Activated CD8-positive, alpha-beta memory T cell treated with anti-CD3 and anti-CD28 coated beads for 48 hours (primary cell): ENCODE results near the gene DYSF.

Experiments used
- DNase-seq, 3 experiments: peaks; one replicate each; pipeline ENCODE4 v3.0.0-alpha.2; 2020; ENCODE audit warnings: low read depth in 2 of 3, low spot score in 2 of 3

Gene DYSF

GRCh38 chr2:71455741-71456569 lies 2.6 kb downstream of the DYSF start:
- DNase-seq: no peak

- DNase-seq: no peak
Measured at GRCh38 chr2:71456617-71457016, 3.3 kb downstream of the DYSF start.

- no peak for DNase-seq
Measured at GRCh38 chr2:71457123-71457915, 4.0 kb downstream of the DYSF start.

- DNase-seq: no peak
Measured at GRCh38 chr2:71457923-71458322, 4.6 kb downstream of the DYSF start.

- DNase-seq: no peak
Measured at GRCh38 chr2:71458413-71459083, 5.2 kb downstream of the DYSF start.

GRCh38 chr2:71459084-71459431 lies 5.7 kb downstream of the DYSF start:
- DNase-seq: no peak

- DNase-seq: no peak
Measured at GRCh38 chr2:71460056-71460455, 6.7 kb downstream of the DYSF start.

- no peak for DNase-seq
Measured at GRCh38 chr2:71460595-71461303, 7.4 kb downstream of the DYSF start.

- no peak for DNase-seq
Measured at GRCh38 chr2:71461304-71461671, 7.9 kb downstream of the DYSF start.

GRCh38 chr2:71462056-71462605 lies 8.8 kb downstream of the DYSF start:
- no peak for DNase-seq

- no peak for DNase-seq
Measured at GRCh38 chr2:71462641-71463341, 9.4 kb downstream of the DYSF start.

- DNase-seq: no peak
Measured at GRCh38 chr2:71463342-71463654, 9.9 kb downstream of the DYSF start.

- no peak for DNase-seq
Measured at GRCh38 chr2:71464389-71464788, 11.0 kb downstream of the DYSF start.

- DNase-seq: no peak
Measured at GRCh38 chr2:71465356-71465755, 12.0 kb downstream of the DYSF start.

- no peak for DNase-seq
Measured at GRCh38 chr2:71465961-71466300, 12.6 kb downstream of the DYSF start.

GRCh38 chr2:71466301-71467179 lies 13.2 kb downstream of the DYSF start:
- DNase-seq: no peak

- DNase-seq: no peak
Measured at GRCh38 chr2:71467180-71467815, 13.9 kb downstream of the DYSF start.

- no peak for DNase-seq
Measured at GRCh38 chr2:71468279-71469015, 15.1 kb downstream of the DYSF start.
